Measurements from ENCODE around the gene SNAI1. TPM values are rescaled to one million over a fixed set of nuclear protein-coding genes. Genes with fewer than 3 reads are reported as not detected.
"Not testable (repeated sequence)": the region's sequence is repeated elsewhere in the genome, so short reads cannot be mapped to it uniquely, and the experiment has no call there.

SNAI1 gene
- total and polyA plus RNA-seq, 2 of the 4 experiments (the other 2 are of a cell fraction) = 0.54 to 13.7 TPM

GRCh38 chr20:49955830-49956396 is 26.9 kb upstream of the SNAI1 start:
- POLR2A ChIA-PET (ENCODE audit: unreplicated experiment); H3K18ac ChIP-seq (ENCODE audit: low read depth, low read length); H3K23ac ChIP-seq (ENCODE audit: low read depth, low read length); H3K4me3 ChIP-seq (ENCODE audit: insufficient read depth, low read depth, low read length); dilution Hi-C loops (cut with HindIII; ENCODE audit: low sequenced_read_pairs, unreplicated experiment); H4K5ac ChIP-seq (ENCODE audit: low read depth, low read length); H3K9ac ChIP-seq (ENCODE audit: low read depth, low read length); H4K20me1 ChIP-seq (ENCODE audit: insufficient read depth, low read length); in situ Hi-C loops (cut with MboI; ENCODE audit: low sequenced_read_pairs); H2AK9ac ChIP-seq (replicated peaks; ENCODE audit: low read depth, low read length, poor library complexity); H3K14ac ChIP-seq (replicated peaks; ENCODE audit: low read depth, low read length); intact Hi-C loops (cut with micrococcal nuclease); H3K4me2 ChIP-seq (ENCODE audit: low read depth, low read length); H2BK20ac ChIP-seq (ENCODE audit: low read depth, low read length); H4K91ac ChIP-seq (ENCODE audit: insufficient read depth, low read depth, low read length); H3K27me3 ChIP-seq (ENCODE audit: control insufficient read depth, insufficient read depth, low read length); H3K4me1 ChIP-seq (ENCODE audit: control insufficient read depth, insufficient read depth, low read length); DNase-seq; H2BK5ac ChIP-seq (ENCODE audit: low read depth, low read length, poor library complexity, severe bottlenecking); H4K8ac ChIP-seq (ENCODE audit: low read depth in 2 of 2, low read length in 2 of 2); H2BK15ac ChIP-seq (ENCODE audit: low read depth, low read length); H3K9me3 ChIP-seq (ENCODE audit: control insufficient read depth, insufficient read depth, low read length); H2AFZ ChIP-seq (replicated peaks; ENCODE audit: low read length, poor library complexity); H3K4ac ChIP-seq (ENCODE audit: low read depth, low read length); BruUV-seq (replicated peaks); H2AK5ac ChIP-seq (ENCODE audit: low read depth, low read length); CTCF ChIA-PET; H3K27ac ChIP-seq (ENCODE audit: insufficient read depth, low read length); H2BK120ac ChIP-seq (ENCODE audit: low read depth, low read length); ATAC-seq (ENCODE audit: low read depth); H3K56ac ChIP-seq (ENCODE audit: extremely low read depth, insufficient read depth, low read length): not testable (repeated sequence)
- WGBS, 2 experiments (ENCODE audit: extremely low coverage in 2 of 2, insufficient read length in 1 of 2) = 100% methylated on average over 1 of the region's 12 CpGs; no CpG with 5 or more reads in 1 of the 2 experiments
- Histone ChIP-seq H3K79me1 (ENCODE audit: low read depth in 1 of 2, low read length in 2 of 2) (peaks cover 44 to 57% of the 10 kb centered on the region in 2 experiments), H3K9me1 (ENCODE audit: insufficient read depth, low read length) (peaks cover 22% of the 10 kb centered on the region), H3K36me3 (ENCODE audit: control insufficient read depth, insufficient read depth, low read length) (peaks cover 58% of the 10 kb centered on the region)

All from IMR-90 (cell line).